Stimulated activated CD8-positive, alpha-beta memory T cell treated with anti-CD3 and anti-CD28 coated beads, Interleukin-15, amount 100 ng/mL, for 48 hours (primary cell): Measurements from ENCODE around the gene FCGBP.
"Not testable (repeated sequence)": the region's sequence is repeated elsewhere in the genome, so short reads cannot be mapped to it uniquely, and the experiment has no call there.

ENCODE experiments used
- DNase-seq, 2 donors: peaks; one replicate each; pipeline ENCODE4 v3.0.0-alpha.2; 2020; ENCODE audit warnings: low read depth in 2 of 2

The FCGBP gene

GRCh38 chr19:39890755-39891551 lies 43.5 kb downstream of the FCGBP start:
- no peak for DNase-seq

DNA sequence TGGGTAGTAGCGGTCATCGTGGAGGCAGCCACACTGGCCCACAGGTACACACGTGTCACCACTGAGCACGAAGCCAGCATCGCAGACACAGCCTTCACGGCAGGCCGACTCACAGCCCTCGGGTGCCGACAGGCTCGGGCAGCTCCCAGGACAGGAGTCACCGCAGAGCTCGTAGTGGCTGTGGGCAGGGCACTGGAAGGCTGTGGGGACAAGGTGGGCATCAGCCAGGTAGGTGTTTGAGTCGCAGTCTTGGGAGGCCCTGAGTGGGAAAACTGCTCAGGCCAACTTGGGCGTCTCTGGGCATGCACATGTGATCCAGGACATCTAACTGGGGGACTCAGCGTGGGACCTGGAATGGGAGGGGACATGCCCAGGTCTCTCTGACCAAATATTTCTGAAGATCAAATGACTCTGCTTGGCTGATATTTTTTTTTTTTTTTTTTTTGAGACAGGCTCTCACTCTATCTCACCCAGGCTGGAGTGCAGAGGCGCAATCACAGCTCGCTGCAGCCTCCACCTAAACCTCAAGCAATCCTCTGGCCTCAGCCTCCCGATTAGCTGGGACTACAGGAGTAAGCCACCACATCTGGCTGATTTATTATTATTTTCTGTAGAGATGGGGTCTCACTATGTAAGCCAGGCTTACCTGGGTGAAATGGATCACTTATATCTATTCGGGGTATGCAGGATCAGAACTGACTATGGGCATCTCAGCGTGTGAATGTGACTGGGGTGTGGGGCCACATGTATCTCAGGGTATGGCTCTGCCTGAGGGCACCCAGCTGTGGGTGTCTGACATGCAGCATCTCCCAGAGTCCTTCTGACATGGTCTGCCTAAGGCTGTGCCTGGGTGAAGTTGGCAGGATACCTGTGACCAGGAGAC lies 44.3 kb downstream of the FCGBP start:
- DNase-seq, result not testable (repeated sequence)

- DNase-seq, result not testable (repeated sequence)
These were observed 46.9 kb downstream of the FCGBP start for GRCh38 chr19:39887456-39887951.

DNA sequence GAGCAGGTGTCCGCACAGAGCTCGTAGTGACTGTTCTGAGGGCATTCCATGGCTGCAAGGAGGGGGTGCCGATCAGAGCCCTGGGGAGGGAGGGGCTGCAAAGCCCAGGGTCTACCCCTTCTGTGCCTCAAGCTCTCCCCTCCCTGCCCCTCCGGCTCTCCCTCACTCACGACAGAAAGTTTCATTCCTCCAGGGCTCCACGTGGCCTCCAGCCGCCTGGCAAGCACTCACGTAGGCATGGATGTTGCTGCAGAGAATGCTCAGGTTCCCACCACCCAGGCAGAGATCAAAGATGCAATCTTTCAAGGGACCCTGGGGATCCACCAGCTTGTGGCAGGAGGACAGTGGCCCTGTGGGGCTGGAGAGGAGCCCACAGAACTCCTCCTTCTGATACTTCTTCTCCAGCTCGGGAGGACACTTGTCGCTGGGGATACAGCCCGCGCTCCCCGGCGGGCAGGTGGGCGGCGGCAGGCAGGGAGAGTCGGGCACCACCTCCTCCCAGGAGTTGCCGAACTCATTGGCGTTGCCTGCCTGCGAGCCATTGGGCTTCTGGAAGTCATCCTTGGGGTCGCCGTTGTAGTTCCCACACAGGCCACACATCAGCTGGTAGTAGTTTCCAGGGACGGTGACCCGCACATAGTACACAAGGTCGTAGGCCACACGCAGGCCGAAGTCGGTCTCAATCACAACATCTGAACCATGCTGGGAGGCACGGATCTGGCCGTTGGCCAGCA lies 48.4 kb downstream of the FCGBP start:
- not testable (repeated sequence) for DNase-seq

DNA sequence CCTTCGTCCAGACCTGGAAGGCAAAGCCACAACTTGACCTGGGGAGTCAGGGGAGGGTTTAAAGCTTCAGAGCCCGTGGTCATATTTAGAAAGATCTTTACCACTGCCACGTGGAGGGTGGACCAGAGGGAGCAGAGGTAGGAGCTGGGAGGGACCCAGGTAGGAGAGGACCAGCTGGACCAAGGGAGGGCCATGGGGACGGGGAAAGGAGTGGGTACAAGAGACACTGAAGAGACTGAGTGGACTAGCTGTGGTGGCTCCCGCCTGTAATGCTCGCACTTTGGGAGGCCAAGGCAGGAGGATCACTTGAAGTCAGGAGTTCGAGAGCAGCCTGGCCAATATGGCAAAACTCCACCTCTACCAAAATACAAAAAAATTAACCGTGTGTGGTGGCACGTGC lies 49.7 kb downstream of the FCGBP start:
- not testable (repeated sequence) for DNase-seq
